GM12878 (cell line): ENCODE measurements around the gene IFI35.

ENCODE experiments used
- EGR1 ChIP-seq, 2 experiments: IDR thresholded peaks; 1 replicate in 1 of 2; 2 replicates in 1 of 2; pipeline ENCODE4 v1.6.1; 2011 to 2012; ENCODE audit warnings: low read depth in 2 of 2, low read length in 2 of 2, borderline replicate concordance in 1 of 2, mild to moderate bottlenecking in 1 of 2, moderate library complexity in 1 of 2
- RAD21 ChIP-seq: IDR thresholded peaks from 2 replicates; pipeline ENCODE4 v1.6.1; 2011; ENCODE audit warnings: mild to moderate bottlenecking, low read depth, low read length, moderate library complexity; ENCODE audit not compliant: insufficient read depth
- SMC3 ChIP-seq: IDR thresholded peaks from 2 replicates; pipeline ENCODE4 v1.6.1; 2011; ENCODE audit warnings: low read length, improper control_type of control experiment, borderline replicate concordance
- SRF ChIP-seq, 2 experiments: IDR thresholded peaks; 2 replicates each; pipeline ENCODE4 v1.6.1; 2011; ENCODE audit warnings: low read depth in 2 of 2, low read length in 2 of 2, mild to moderate bottlenecking in 1 of 2, moderate library complexity in 1 of 2
- YY1 ChIP-seq: IDR thresholded peaks from 2 replicates; pipeline ENCODE4 v1.6.1; 2011; ENCODE audit warnings: low read depth, mild to moderate bottlenecking, low read length
- TF ChIP-seq, protein P1 (sequence below): IDR thresholded peaks from 2 replicates; pipeline ENCODE4 v1.6.1; 2011; ENCODE audit warnings: low read depth, low read length, improper control_type of control experiment, borderline replicate concordance
- TF ChIP-seq, protein P2 (sequence below): IDR thresholded peaks from 2 replicates; pipeline ENCODE4 v1.6.1; 2012; ENCODE audit warnings: low read depth, low read length, improper control_type of control experiment

DNA sequence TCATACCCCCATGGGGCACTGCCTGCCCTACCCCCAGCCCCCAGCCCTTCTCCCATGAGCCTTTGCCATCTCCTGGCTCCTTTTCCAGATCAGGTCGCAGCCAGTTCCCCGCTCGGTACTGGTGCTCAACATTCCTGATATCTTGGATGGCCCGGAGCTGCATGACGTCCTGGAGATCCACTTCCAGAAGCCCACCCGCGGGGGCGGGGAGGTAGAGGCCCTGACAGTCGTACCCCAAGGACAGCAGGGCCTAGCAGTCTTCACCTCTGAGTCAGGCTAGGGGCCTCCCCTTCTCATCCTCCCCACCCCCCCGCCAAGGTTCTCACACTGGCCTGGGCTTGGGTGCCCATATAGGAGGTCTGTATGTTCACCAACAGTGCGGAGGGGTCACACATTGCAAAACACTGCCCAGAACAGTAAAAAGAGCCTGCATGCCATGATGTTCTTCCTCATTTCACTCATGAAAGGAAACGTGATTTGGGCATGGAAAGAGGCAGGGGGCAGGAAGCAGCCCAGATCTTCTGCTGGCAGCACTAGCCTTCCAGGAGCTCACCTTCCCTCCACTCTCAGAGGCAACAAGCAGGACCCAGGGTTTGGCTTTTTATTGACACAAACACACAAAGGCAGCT, 7.5 kb downstream of the IFI35 start:
- TF ChIP-seq EGR1 (IDR thresholded peaks at IDR 0.05; ENCODE audit: borderline replicate concordance in 1 of 2, low read depth in 2 of 2, low read length in 2 of 2) (no peak), YY1 (no peak), SMC3 (no peak), RAD21 (no peak), SRF (IDR thresholded peaks at IDR 0.05; ENCODE audit: low read depth in 2 of 2, low read length in 2 of 2) (no peak)
- TF ChIP-seq, protein P1, sequence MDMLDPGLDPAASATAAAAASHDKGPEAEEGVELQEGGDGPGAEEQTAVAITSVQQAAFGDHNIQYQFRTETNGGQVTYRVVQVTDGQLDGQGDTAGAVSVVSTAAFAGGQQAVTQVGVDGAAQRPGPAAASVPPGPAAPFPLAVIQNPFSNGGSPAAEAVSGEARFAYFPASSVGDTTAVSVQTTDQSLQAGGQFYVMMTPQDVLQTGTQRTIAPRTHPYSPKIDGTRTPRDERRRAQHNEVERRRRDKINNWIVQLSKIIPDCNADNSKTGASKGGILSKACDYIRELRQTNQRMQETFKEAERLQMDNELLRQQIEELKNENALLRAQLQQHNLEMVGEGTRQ: no peak
- TF ChIP-seq, protein P2, sequence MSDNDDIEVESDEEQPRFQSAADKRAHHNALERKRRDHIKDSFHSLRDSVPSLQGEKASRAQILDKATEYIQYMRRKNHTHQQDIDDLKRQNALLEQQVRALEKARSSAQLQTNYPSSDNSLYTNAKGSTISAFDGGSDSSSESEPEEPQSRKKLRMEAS: no peak
